ENCODE measurements around the gene TENM4.

TENM4 gene

GRCh38 chr11:78957476-78958245 lies 483.2 kb downstream of the TENM4 start:
- no peak for TF ChIP-seq ZNF274 (IDR thresholded peaks at IDR 0.05; ENCODE audit: low read depth, low read length)
- H3K4me3 ChIP-seq (ENCODE audit: low read length), result no peak overlapping the region

GRCh38 chr11:78954696-78955095 lies 486.1 kb downstream of the TENM4 start:
- no peak for TF ChIP-seq ZNF274 (IDR thresholded peaks at IDR 0.05; ENCODE audit: low read depth, low read length)

GRCh38 chr11:78954261-78954660 lies 486.6 kb downstream of the TENM4 start:
- H3K4me3 ChIP-seq (ENCODE audit: low read length), result no peak overlapping the region
- TF ChIP-seq ZNF274 (IDR thresholded peaks at IDR 0.05; ENCODE audit: low read depth, low read length), result no peak

More at GRCh38 chr11:78954696-78955095, 486.1 kb downstream of the TENM4 start:
- no peak overlapping the region for H3K4me3 ChIP-seq (ENCODE audit: low read length)

- no peak for TF ChIP-seq ZNF274 (IDR thresholded peaks at IDR 0.05; ENCODE audit: low read depth, low read length)
- no peak overlapping the region for H3K4me3 ChIP-seq (ENCODE audit: low read length)
Measured at GRCh38 chr11:78952890-78953289, 487.9 kb downstream of the TENM4 start.

GRCh38 chr11:78952175-78952574 lies 488.7 kb downstream of the TENM4 start:
- no peak overlapping the region for H3K4me3 ChIP-seq (ENCODE audit: low read length)
- no peak for TF ChIP-seq ZNF274 (IDR thresholded peaks at IDR 0.05; ENCODE audit: low read depth, low read length)

GRCh38 chr11:78949976-78950690 lies 490.7 kb downstream of the TENM4 start:
- no peak for TF ChIP-seq ZNF274 (IDR thresholded peaks at IDR 0.05; ENCODE audit: low read depth, low read length)

GRCh38 chr11:78946945-78947902 lies 493.6 kb downstream of the TENM4 start:
- no peak overlapping the region for H3K4me3 ChIP-seq (ENCODE audit: low read length)
- no peak for TF ChIP-seq ZNF274 (IDR thresholded peaks at IDR 0.05; ENCODE audit: low read depth, low read length)

More at GRCh38 chr11:78949976-78950690, 490.7 kb downstream of the TENM4 start:
- H3K4me3 ChIP-seq (ENCODE audit: low read length), result no peak overlapping the region

- H3K4me3 ChIP-seq (ENCODE audit: low read length), result no peak overlapping the region
- TF ChIP-seq ZNF274 (IDR thresholded peaks at IDR 0.05; ENCODE audit: low read depth, low read length), result no peak
Measured at GRCh38 chr11:78943841-78944240, 497.0 kb downstream of the TENM4 start.

GRCh38 chr11:78943154-78943553 lies 497.7 kb downstream of the TENM4 start:
- H3K4me3 ChIP-seq (ENCODE audit: low read length), result no peak overlapping the region
- TF ChIP-seq ZNF274 (IDR thresholded peaks at IDR 0.05; ENCODE audit: low read depth, low read length), result no peak

GRCh38 chr11:78941226-78941851 lies 499.5 kb downstream of the TENM4 start:
- TF ChIP-seq ZNF274 (IDR thresholded peaks at IDR 0.05; ENCODE audit: low read depth, low read length), result no peak
- no peak overlapping the region for H3K4me3 ChIP-seq (ENCODE audit: low read length)

GRCh38 chr11:78940500-78941225 lies 500.2 kb downstream of the TENM4 start:
- H3K4me3 ChIP-seq (ENCODE audit: low read length), result no peak overlapping the region
- TF ChIP-seq ZNF274 (IDR thresholded peaks at IDR 0.05; ENCODE audit: low read depth, low read length), result no peak

- H3K4me3 ChIP-seq (ENCODE audit: low read length), result no peak overlapping the region
- TF ChIP-seq ZNF274 (IDR thresholded peaks at IDR 0.05; ENCODE audit: low read depth, low read length), result no peak
Measured at GRCh38 chr11:78938971-78939370, 501.9 kb downstream of the TENM4 start.

GRCh38 chr11:78938036-78938435 lies 502.8 kb downstream of the TENM4 start:
- no peak for TF ChIP-seq ZNF274 (IDR thresholded peaks at IDR 0.05; ENCODE audit: low read depth, low read length)

More at GRCh38 chr11:78938036-78938435, 502.8 kb downstream of the TENM4 start:
- H3K4me3 ChIP-seq (ENCODE audit: low read length), result no peak overlapping the region
